HG03039 (cell line): Measurements from ENCODE around the gene SIM1.
"Not testable (repeated sequence)": the region's sequence is repeated elsewhere in the genome, so short reads cannot be mapped to it uniquely, and the experiment has no call there.

ENCODE experiments used
- ATAC-seq: cut with Tn5 transposase; IDR thresholded peaks from one replicate; pipeline ENCODE4 v1.9.1; 2021; ENCODE audit warnings: mild to moderate bottlenecking, moderate library complexity; ENCODE audit not compliant: unreplicated experiment

Gene SIM1

DNA sequence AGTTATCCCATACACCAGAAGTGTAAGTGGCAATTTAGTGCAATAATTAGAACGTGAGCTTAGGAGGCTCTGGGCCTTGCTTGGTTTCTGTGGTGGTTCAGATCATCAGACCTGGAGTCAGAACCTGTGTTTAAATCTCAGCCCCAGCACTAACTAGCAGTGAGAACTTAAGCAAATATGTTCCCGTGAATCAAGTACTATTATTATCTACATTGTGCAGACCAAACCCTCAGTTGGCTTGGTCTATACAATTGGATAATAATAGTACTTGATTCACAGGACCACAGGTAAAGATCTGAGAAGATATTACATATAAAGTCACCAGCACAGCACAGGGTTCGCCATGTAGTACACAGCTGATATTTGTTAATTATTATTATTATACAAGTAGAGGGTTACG, 93.1 kb downstream of the SIM1 start:
- no peak for ATAC-seq

DNA sequence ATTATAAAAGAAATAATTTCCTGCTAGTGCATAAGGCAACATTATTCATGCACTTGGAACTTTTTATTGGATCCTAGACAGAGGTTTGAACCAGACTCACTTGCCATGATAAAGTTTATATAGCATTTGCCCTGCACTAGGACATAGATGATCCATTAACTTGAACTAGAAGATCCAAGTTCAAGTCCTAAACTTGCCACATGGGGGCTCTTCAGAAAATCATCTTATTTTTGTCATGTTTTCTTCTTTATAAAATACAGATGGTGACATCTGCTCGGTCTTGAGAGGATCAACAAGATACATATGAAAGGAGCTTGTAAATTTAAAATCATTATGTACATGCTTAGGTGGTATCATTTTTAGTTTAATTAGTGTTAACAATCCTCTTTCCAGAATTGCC, 94.5 kb downstream of the SIM1 start:
- ATAC-seq: no peak

GRCh38 chr6:100366419-100366818, 98.3 kb downstream of the SIM1 start:
- no peak for ATAC-seq

GRCh38 chr6:100363651-100364050, 101.1 kb downstream of the SIM1 start:
- no peak for ATAC-seq

GRCh38 chr6:100354736-100355641, 109.7 kb downstream of the SIM1 start:
- not testable (repeated sequence) for ATAC-seq

DNA sequence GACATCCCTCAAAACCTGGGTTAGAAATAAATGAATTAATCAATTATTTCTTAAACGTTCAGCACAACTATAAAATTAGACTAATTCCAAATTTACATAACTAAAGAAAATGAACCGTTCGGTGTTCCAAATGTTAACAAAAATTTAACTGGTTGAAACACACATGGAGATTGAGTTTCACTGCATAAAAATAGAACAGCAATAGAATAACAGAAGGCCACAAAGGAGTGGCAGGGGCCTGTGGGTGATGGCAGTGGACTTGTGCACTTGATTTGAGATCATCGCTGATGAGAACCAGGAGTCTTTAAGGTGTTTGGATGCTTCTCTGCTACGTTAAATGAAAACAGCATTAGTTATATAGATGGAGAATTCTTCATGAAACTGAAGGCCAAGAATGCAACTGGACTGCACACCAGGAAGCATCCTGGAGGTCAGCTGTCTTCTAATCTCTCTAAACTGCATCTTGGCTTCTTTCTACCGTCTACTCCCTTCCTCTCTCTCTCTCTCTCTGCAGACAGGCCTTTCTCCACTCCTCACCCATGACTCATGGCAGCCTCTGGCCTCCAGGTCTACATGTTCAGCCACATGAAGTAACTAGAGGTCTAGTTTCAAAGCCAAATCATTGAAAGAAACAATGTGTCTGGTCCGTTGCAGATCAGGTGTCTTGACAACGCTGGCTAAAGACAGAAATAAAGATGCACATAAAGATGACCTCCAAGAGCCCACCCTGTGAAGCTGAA, 111.3 kb downstream of the SIM1 start:
- ATAC-seq: no peak

GRCh38 chr6:100350139-100350538, 114.6 kb downstream of the SIM1 start:
- no peak for ATAC-seq

- ATAC-seq: no peak
Observed at GRCh38 chr6:100349366-100349765, 115.4 kb downstream of the SIM1 start.

GRCh38 chr6:100347901-100348550, 116.7 kb downstream of the SIM1 start:
- no peak for ATAC-seq

DNA sequence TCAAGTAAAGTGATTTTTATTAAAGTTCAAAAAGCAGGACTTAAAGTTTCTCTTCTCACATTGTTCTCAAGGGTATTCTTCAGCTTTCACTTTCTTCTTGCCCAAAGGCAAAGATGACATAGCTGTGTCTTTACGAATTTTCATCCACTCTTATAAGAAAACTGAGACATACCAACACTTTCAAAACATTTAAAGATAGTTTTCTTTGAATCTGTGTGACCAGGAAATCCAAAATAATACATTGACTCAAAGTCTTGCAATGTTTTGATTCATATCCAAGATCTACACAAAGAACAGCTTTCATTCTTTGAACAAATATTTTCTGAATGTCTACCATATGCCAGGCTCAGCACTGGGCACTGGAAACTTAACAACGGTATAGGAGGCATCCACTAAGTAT, 117.9 kb downstream of the SIM1 start:
- no peak for ATAC-seq

DNA sequence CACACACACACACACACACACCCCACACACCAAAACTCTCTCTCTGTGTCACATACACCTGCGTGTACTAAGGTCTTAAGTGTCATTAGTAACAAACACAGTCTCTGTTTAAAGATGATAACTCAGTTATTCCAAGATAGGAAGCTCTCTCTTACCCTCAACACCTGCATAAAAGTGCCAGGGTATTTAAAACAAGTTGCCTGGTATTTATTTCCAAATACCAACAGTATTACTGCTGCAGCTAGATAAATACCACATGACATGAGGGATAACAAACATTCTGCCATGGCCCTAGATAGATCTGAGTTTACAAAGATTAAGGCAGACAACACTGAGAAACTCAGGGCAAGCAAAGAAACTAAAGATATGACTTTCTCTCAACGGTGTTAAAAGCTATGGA, 118.5 kb downstream of the SIM1 start:
- no peak for ATAC-seq

DNA sequence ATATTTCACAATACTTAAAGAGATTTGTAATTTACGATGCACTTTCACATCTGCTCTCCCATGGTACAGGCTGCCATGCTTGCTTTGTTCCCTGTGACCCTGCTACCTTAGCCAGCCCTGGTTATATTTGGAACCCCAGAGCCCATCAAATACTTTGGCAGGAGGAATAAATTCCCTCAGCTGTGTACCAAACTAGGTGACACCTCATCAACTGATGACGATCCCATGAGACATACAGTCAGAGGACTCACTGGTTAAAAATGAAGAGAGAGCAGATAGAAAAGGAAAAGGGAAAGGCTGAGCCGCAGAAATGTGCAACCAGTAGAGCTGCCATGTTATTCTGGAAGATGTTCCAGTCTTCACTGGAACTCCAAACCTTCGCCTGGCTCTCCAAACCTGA, 120.0 kb downstream of the SIM1 start:
- no peak for ATAC-seq

DNA sequence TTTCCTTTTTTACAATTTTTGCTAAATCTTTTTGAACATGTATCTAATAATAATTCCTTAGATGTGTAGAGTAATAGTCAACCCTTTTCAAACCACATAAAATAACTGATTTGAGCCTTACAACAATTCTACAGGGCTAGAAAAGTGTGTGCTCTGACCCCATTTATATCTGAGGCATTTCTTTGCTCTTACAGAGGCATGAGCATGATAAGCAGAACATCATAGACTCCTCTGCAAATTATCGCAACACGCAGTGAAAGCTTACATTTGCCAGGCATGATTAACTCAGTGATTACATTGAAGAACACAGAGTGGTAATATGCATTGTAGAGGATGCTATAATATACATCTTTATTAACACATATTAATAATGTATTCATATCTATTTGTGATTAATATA, 120.4 kb downstream of the SIM1 start:
- ATAC-seq: no peak

GRCh38 chr6:100343316-100344077, 121.2 kb downstream of the SIM1 start:
- ATAC-seq: no peak

GRCh38 chr6:100342830-100343229, 121.9 kb downstream of the SIM1 start:
- no peak for ATAC-seq

GRCh38 chr6:100339574-100340255, 125.0 kb downstream of the SIM1 start:
- ATAC-seq: no peak

- ATAC-seq: no peak
Observed at GRCh38 chr6:100338090-100338489, 126.6 kb downstream of the SIM1 start.

DNA sequence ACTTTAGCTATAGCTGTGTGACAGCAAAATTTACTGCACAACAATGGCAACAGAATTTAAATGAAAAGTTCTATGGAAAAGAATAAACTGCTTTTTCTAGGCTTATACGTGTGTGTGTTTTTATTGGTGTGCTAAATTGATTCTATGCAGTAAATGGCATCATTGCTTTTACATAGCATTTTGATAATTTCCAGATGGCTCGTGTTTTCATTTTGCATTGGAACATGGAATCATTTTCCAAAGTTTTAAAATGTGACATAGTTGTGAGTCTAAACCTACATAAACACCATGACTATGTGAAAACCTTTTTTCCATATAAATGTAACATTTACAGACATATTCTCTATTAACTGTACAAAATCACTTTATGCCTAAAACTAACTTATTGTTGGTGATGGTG, 127.8 kb downstream of the SIM1 start:
- ATAC-seq: no peak

GRCh38 chr6:100335991-100336390, 128.7 kb downstream of the SIM1 start:
- no peak for ATAC-seq
